Measurements from ENCODE around the gene RFXANK. TPM values are rescaled to one million over a fixed set of nuclear protein-coding genes. Genes with fewer than 3 reads are reported as not detected.

The RFXANK gene
- total and polyA plus RNA-seq, 7 donors = 34.2 to 91.7 (median 56.1) TPM

DNA sequence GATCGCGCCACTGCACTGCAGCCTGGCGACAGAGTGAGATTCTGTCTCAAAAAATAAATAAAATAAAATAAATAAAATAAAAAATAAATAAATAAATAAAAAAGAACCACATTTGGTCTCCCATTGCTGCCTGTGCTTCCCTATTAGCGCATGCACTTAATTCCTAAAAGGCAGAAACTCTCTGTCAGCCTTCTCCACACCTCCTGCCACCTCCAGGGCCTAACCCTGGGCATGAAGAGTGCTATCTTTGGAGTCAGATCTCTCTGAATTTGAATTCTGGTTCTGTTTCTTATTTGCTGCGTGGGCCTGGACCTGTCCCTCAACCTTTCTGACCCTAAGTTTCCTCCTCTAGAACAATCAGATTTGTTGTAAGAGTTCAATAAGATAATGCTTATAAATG lies 31.0 kb downstream of the RFXANK start:
- Histone ChIP-seq H3K27me3 (peaks cover 14 to 59% (median 42%) of the 10 kb centered on the region in 3 donors), H3K4me3 (no peak overlapping the region), H3K27ac (no peak overlapping the region), H3K36me3 (no peaks in the 10 kb centered on the region), H3K4me1 (peaks cover 0 to 9% (median 8%) of the 10 kb centered on the region in 4 donors), H3K9me3 (no peaks in the 10 kb centered on the region)
- WGBS, 2 donors = 84 to 89% methylated on average over 5 of the region's 5 CpGs
- intact Hi-C loops (cut with DNase I) = no loop called here
- TF ChIP-seq, protein P1, sequence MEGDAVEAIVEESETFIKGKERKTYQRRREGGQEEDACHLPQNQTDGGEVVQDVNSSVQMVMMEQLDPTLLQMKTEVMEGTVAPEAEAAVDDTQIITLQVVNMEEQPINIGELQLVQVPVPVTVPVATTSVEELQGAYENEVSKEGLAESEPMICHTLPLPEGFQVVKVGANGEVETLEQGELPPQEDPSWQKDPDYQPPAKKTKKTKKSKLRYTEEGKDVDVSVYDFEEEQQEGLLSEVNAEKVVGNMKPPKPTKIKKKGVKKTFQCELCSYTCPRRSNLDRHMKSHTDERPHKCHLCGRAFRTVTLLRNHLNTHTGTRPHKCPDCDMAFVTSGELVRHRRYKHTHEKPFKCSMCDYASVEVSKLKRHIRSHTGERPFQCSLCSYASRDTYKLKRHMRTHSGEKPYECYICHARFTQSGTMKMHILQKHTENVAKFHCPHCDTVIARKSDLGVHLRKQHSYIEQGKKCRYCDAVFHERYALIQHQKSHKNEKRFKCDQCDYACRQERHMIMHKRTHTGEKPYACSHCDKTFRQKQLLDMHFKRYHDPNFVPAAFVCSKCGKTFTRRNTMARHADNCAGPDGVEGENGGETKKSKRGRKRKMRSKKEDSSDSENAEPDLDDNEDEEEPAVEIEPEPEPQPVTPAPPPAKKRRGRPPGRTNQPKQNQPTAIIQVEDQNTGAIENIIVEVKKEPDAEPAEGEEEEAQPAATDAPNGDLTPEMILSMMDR (IDR thresholded peaks at IDR 0.05) = no peak
- TF ChIP-seq EP300 (IDR thresholded peaks at IDR 0.05) (no peak), POLR2AphosphoS5 (IDR thresholded peaks at IDR 0.05) (no peak), POLR2A (IDR thresholded peaks at IDR 0.05) (no peak)
- DNase-seq = no peak

DNA sequence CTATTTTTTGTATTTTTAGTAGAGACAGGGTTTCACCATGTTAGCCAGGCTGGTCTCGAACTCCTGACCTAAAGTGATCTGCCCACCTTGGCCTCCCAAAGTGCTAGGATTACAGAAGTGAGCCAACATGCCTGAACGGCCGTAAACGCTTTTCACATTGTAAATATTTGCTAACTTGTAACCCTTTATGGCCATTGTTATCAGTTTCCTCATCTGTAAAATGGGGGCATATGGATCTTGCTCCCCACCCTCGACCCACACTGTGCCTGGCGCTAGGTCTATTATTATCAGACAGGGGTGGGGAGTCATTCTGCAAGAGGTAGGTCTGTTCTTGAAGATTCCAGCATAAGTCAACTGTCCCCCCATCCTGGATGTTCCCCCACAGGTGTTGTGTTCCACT lies 31.6 kb downstream of the RFXANK start:
- DNase-seq = no peak
- H3K4me1 ChIP-seq = peaks cover 0 to 9% (median 8%) of the 10 kb centered on the region in 4 donors
- 25 to 65% methylated on average over 6 of the region's 6 CpGs for WGBS, 2 donors
- H3K27me3 ChIP-seq = peaks cover 16 to 65% (median 43%) of the 10 kb centered on the region in 3 donors
- TF ChIP-seq POLR2AphosphoS5 (IDR thresholded peaks at IDR 0.05) (no peak), POLR2A (IDR thresholded peaks at IDR 0.05) (no peak), EP300 (IDR thresholded peaks at IDR 0.05) (no peak)
- TF ChIP-seq, protein P1 (IDR thresholded peaks at IDR 0.05) = no peak
- H3K9me3 ChIP-seq = no peaks in the 10 kb centered on the region
- no peak overlapping the region for H3K4me3 ChIP-seq
- no peak overlapping the region for H3K27ac ChIP-seq
- intact Hi-C loops (cut with DNase I) = no loop called here
- H3K36me3 ChIP-seq = no peaks in the 10 kb centered on the region

- TF ChIP-seq, protein P1 (IDR thresholded peaks at IDR 0.05) = no peak
- TF ChIP-seq EP300 (IDR thresholded peaks at IDR 0.05) (no peak), POLR2A (IDR thresholded peaks at IDR 0.05) (no peak), POLR2AphosphoS5 (IDR thresholded peaks at IDR 0.05) (no peak)
- Histone ChIP-seq H3K36me3 (no peaks in the 10 kb centered on the region), H3K9me3 (no peaks in the 10 kb centered on the region), H3K4me3 (peak overlapping the region in 2 of 4 donors; percentile 39 to 43), H3K27ac (no peak overlapping the region), H3K4me1 (peaks cover 0 to 9% (median 8%) of the 10 kb centered on the region in 4 donors), H3K27me3 (peaks cover 16 to 67% (median 43%) of the 10 kb centered on the region in 3 donors)
- no peak for DNase-seq
- WGBS, 2 donors = 64 to 72% methylated on average over 17 of the region's 17 CpGs
- intact Hi-C loops (cut with DNase I) = no loop called here
Measured at GRCh38 chr19:19224150-19224851, 32.2 kb downstream of the RFXANK start.

DNA sequence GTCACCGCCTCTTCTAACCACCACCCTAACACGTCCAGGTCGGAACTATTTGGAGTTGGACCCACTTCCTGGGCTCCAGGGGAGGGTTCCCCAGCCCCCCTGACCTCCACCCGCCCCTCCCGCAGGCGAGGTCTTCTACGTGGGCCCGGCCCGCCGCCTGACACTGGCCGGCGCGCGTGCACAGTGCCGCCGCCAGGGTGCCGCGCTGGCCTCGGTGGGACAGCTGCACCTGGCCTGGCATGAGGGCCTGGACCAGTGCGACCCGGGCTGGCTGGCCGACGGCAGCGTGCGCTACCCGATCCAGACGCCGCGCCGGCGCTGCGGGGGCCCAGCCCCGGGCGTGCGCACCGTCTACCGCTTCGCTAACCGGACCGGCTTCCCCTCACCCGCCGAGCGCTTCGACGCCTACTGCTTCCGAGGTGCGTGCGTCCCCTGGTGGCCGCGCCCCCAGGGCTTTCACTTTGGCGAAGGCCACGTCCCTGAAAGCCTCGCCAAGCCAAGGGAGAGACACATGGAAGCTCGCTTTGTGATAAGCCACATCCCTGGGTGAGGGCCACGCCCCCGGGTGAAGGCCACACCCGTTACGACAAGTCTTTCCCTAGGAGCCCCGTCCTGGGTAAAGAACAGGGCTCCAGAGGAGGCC lies 32.9 kb downstream of the RFXANK start:
- Histone ChIP-seq H3K4me3 (peak overlapping the region in 3 of 4 donors; percentile 12 to 43 (median 39)), H3K27me3 (peaks cover 16 to 67% (median 43%) of the 10 kb centered on the region in 3 donors), H3K27ac (no peak overlapping the region), H3K36me3 (no peaks in the 10 kb centered on the region), H3K4me1 (peaks cover 0 to 9% (median 8%) of the 10 kb centered on the region in 4 donors), H3K9me3 (no peaks in the 10 kb centered on the region)
- TF ChIP-seq EP300 (IDR thresholded peaks at IDR 0.05) = no peak
- TF ChIP-seq, protein P1 (IDR thresholded peaks at IDR 0.05) = peak in 2 of 4 experiments; percentile 28 to 41
- TF ChIP-seq POLR2A (IDR thresholded peaks at IDR 0.05) = no peak
- WGBS, 2 donors = 1 to 2% methylated on average over 59 of the region's 59 CpGs
- intact Hi-C loops (cut with DNase I) = loop anchor here (5.0 kb wide), 1 partner anchor 78 kb away; no protein-coding TSS in a partner anchor
- DNase-seq = no peak

All from sigmoid colon (tissue), 7 donors.